IPS-20b (cell line): ENCODE measurements around the gene OSCP1.
A peak's percentile ranks its signal among the peaks of the same experiment; 100 is the strongest.

Experiments used
- H3K27ac ChIP-seq: one replicate; pipeline ENCODE4 v1.5.1; 2013; ENCODE audit warnings: low read length
- H3K27me3 ChIP-seq: 2 replicates; pipeline ENCODE4 v1.6.1; 2013; ENCODE audit warnings: mild to moderate bottlenecking, low read length, inconsistent platforms; ENCODE audit not compliant: insufficient read depth
- H3K36me3 ChIP-seq: 2 replicates; pipeline ENCODE4 v1.6.1; 2013; ENCODE audit warnings: low read depth, mild to moderate bottlenecking, inconsistent platforms, low read length, moderate library complexity; ENCODE audit not compliant: insufficient read depth
- H3K4me1 ChIP-seq: 2 replicates; pipeline ENCODE4 v1.6.1; 2013; ENCODE audit warnings: mild to moderate bottlenecking, control low read depth, inconsistent platforms, low read length, moderate library complexity; ENCODE audit not compliant: insufficient read depth
- H3K4me3 ChIP-seq: 2 replicates; pipeline ENCODE4 v1.5.1; 2013; ENCODE audit warnings: mild to moderate bottlenecking, low read length, inconsistent platforms
- H3K9ac ChIP-seq: 2 replicates; pipeline ENCODE4 v1.6.1; 2013; ENCODE audit warnings: low read depth, mild to moderate bottlenecking, inconsistent platforms, low read length, moderate library complexity
- H3K9me3 ChIP-seq: 2 replicates; pipeline ENCODE4 v1.6.1; 2013; ENCODE audit warnings: mild to moderate bottlenecking, low read depth, low read length, inconsistent platforms; ENCODE audit not compliant: insufficient read depth

The OSCP1 gene

DNA sequence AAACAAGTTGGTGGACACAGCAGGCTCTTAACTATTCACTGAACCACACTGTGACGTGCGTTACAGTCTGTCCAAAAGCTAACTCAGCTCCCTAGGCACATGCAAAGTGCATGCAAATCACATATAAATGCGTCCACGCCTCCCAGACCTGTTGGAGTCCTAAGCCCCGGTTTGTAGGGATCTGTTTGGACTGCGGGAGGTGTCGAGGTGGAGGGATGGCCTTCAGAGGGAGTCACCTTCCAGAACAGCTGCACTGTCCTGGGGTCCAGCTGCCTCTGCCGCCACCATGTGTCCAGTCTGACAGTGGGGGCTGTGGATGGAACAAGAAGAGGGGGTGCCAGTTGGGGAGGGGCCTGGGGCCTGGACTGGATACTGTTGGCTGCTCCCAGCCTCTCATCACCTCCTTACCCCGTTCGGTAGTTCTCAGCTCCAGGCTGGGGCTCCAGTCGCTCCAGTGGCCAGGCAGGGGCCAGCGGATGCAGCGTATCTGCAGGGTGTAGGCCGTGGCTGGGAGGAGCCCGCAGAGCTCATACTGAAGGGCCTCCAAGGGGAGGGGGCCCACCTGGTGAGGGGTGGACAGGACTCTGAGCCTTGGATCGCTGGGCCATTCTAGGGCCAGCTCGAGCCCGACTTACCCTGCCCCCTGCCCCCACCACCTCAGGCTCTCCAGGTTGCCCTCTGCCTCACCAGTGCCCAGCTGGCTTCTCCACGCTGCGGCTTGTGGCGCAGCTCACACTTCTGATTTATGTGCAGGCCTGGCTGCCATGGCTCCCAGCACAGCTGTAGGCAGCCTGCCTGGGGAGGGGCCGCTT, 21.8 kb upstream of the OSCP1 start:
- Histone ChIP-seq H3K4me3 (no peak overlapping the region), H3K27me3 (peaks cover 32% of the 10 kb centered on the region), H3K9ac (no peak overlapping the region), H3K36me3 (no peaks in the 10 kb centered on the region), H3K4me1 (no peaks in the 10 kb centered on the region), H3K9me3 (no peaks in the 10 kb centered on the region), H3K27ac (no peak overlapping the region)

GRCh38 chr1:36469163-36469562, 18.9 kb upstream of the OSCP1 start:
- H3K4me1 ChIP-seq = peaks cover 11% of the 10 kb centered on the region; the same call in 1 of the 2 replicates
- H3K9ac ChIP-seq = no peak overlapping the region
- H3K27ac ChIP-seq = no peak overlapping the region
- no peaks in the 10 kb centered on the region for H3K36me3 ChIP-seq
- no peak overlapping the region for H3K4me3 ChIP-seq
- H3K27me3 ChIP-seq = peaks cover 55% of the 10 kb centered on the region
- no peaks in the 10 kb centered on the region for H3K9me3 ChIP-seq

GRCh38 chr1:36467700-36468455, 17.6 kb upstream of the OSCP1 start:
- Histone ChIP-seq H3K4me3 (no peak overlapping the region), H3K36me3 (no peaks in the 10 kb centered on the region), H3K27ac (no peak overlapping the region), H3K27me3 (peaks cover 50% of the 10 kb centered on the region), H3K9ac (no peak overlapping the region), H3K9me3 (no peaks in the 10 kb centered on the region), H3K4me1 (peaks cover 11% of the 10 kb centered on the region; the same call in 1 of the 2 replicates)

GRCh38 chr1:36467027-36467410, 16.8 kb upstream of the OSCP1 start:
- H3K4me1 ChIP-seq = peaks cover 11% of the 10 kb centered on the region; the same call in 1 of the 2 replicates
- no peak overlapping the region for H3K4me3 ChIP-seq
- H3K9me3 ChIP-seq = no peaks in the 10 kb centered on the region
- H3K27me3 ChIP-seq = peaks cover 49% of the 10 kb centered on the region
- H3K36me3 ChIP-seq = peaks cover 6% of the 10 kb centered on the region
- H3K9ac ChIP-seq = no peak overlapping the region
- H3K27ac ChIP-seq = no peak overlapping the region

DNA sequence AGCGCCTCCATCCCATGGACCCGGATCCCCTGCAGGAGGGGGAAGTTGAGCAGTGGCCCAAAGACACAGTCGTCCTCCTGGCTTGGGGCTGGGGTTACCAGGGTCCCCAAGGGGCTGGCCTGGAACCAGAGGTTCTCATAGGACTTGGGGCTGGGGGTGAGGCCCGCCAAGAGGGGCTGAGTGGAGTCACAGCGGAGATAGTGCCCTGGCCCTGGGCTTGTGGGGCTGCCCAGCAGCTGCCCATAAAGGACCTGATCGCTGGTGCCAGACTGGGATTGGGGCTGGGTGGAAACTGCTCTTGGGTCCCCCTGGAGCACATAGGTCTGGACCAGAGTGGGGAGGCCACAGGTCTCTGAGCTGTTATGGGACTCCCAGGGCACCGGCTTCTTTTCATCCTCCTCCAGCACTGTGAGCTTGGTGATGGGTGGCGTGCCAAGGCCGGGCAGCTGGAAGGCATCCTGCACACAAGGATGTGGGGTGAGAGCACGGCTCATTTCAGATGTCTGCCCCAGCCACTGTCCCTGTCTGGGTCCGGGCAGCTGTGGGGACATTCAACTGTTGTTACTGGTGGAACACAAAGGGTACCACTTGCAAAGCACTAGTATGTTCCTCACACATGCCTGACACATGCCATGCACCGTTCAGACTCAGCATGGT, 16.2 kb upstream of the OSCP1 start:
- Histone ChIP-seq H3K4me1 (peaks cover 11% of the 10 kb centered on the region; the same call in 1 of the 2 replicates), H3K4me3 (no peak overlapping the region), H3K27me3 (peaks cover 49% of the 10 kb centered on the region), H3K9me3 (no peaks in the 10 kb centered on the region), H3K36me3 (peaks cover 11% of the 10 kb centered on the region), H3K9ac (no peak overlapping the region), H3K27ac (no peak overlapping the region)

GRCh38 chr1:36465731-36466369, 15.6 kb upstream of the OSCP1 start:
- peaks cover 11% of the 10 kb centered on the region; the same call in 1 of the 2 replicates for H3K4me1 ChIP-seq
- no peak overlapping the region for H3K27ac ChIP-seq
- no peaks in the 10 kb centered on the region for H3K9me3 ChIP-seq
- H3K36me3 ChIP-seq = peaks cover 18% of the 10 kb centered on the region
- H3K4me3 ChIP-seq = no peak overlapping the region
- H3K9ac ChIP-seq = no peak overlapping the region
- H3K27me3 ChIP-seq = peaks cover 49% of the 10 kb centered on the region

DNA sequence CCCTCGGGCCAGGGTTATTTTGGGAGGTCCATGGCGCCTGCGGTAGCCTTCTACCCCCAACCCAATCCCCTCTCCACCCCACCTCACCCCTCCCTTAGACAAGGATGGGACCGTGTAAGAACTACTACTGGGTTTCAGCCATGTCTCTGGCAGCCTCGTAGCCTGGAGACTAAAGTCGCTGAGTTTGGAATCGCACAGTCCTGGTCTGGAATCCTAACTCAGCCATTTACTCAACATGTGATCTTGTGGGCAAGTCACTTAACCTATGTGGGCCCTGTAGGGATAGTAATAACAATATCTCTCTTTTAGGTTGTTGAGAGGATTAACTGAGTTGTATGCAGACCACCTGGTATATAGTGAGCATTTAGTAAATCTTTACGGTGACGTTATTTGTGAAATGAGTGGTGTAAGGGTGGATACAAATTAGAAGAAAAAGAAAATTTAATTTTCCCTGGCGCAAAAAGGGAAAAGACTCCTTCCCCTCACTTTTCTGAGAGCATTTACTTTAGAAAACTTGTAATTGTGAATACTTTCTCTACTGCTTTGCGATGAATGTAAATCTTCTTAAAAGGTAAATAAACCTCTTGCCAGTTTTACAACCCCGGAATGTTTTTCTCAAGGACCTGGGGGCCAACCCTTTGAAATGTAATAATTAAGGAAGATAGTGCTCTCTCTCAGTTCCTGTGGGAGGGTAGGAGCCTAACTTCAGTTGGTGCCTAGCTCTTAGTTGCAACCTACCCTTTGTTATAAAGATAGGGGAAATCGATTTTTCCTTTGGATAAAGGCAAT, 14.5 kb upstream of the OSCP1 start:
- peaks cover 11% of the 10 kb centered on the region; the same call in 1 of the 2 replicates for H3K4me1 ChIP-seq
- peak overlapping the region; percentile 92 for H3K27ac ChIP-seq
- H3K9ac ChIP-seq = peak overlapping the region; percentile 96
- peak overlapping the region; percentile 90 for H3K4me3 ChIP-seq
- H3K36me3 ChIP-seq = peaks cover 27% of the 10 kb centered on the region
- H3K27me3 ChIP-seq = peaks cover 48% of the 10 kb centered on the region
- H3K9me3 ChIP-seq = no peaks in the 10 kb centered on the region

DNA sequence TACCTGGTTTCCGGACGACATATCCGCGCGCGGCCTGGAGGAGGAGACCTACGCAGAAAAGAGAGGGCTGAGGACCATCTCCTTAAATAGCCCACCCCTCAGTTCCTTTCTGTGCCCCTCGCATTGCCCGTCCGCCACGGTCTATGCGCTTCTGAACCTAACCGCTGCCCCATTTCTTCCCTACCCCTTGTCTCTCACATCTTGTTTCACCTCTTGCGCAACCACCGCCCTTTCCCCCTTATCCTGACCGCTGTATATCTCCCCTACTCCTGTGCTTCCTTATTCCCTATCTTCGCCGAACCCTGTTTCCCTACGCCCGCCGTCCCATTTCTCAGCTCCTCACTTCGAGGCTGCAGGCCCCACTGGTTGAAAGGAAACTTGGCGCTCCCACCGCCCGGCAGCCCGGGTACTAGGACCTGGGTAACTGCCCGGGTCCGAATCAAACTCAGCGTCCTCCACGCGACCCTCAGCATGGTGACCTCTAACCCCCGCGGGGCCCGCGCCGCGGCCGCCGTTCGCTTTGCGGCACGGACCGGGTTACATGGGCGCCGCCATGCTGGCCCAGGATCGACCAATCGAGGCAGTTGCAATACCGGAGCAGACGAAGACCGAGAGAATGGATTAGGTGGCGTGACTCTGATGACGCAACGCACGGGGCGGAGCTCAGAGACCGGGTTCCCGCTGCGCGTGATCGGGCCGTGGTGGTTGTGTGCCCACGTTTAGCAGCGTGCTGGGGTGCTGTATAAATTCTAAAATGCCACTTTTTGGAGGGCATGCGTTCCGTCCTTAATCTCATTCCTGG, 13.8 kb upstream of the OSCP1 start, which contains the start of gene MRPS15:
Gene MRPS15 (minus strand): TSS at position 582 of the 802 bp plus-strand sequence. CDS start 109 bp downstream, at position 473.
- Histone ChIP-seq H3K27me3 (peaks cover 40% of the 10 kb centered on the region), H3K27ac (peak within 1 kb of the TSS; percentile 92), H3K9me3 (no peaks in the 10 kb centered on the region), H3K9ac (peak within 1 kb of the TSS; percentile 96), H3K4me3 (peak within 1 kb of the TSS; percentile 90), H3K4me1 (peaks cover 11% of the 10 kb centered on the region; the same call in 1 of the 2 replicates), H3K36me3 (peaks cover 35% of the 10 kb centered on the region)

- peak overlapping the region; percentile 90 for H3K4me3 ChIP-seq
- peaks cover 37% of the 10 kb centered on the region for H3K27me3 ChIP-seq
- H3K4me1 ChIP-seq = peaks cover 11% of the 10 kb centered on the region; the same call in 1 of the 2 replicates
- H3K27ac ChIP-seq = peak overlapping the region; percentile 92
- H3K9me3 ChIP-seq = no peaks in the 10 kb centered on the region
- peaks cover 40% of the 10 kb centered on the region for H3K36me3 ChIP-seq
- H3K9ac ChIP-seq = peak overlapping the region; percentile 96
These were observed 13.2 kb upstream of the OSCP1 start for GRCh38 chr1:36463463-36463802.

- H3K27me3 ChIP-seq = no peaks in the 10 kb centered on the region
- H3K9ac ChIP-seq = no peak overlapping the region
- no peaks in the 10 kb centered on the region for H3K9me3 ChIP-seq
- no peak overlapping the region for H3K27ac ChIP-seq
- H3K4me3 ChIP-seq = no peak overlapping the region
- H3K4me1 ChIP-seq = no peaks in the 10 kb centered on the region
- H3K36me3 ChIP-seq = peaks cover 80% of the 10 kb centered on the region
These were observed 8.7 kb upstream of the OSCP1 start for GRCh38 chr1:36458910-36459309.
